Measurements from ENCODE around the gene EHD2. TPM values are rescaled to one million over a fixed set of nuclear protein-coding genes. Genes with fewer than 3 reads are reported as not detected.
"Not testable (repeated sequence)": the region's sequence is repeated elsewhere in the genome, so short reads cannot be mapped to it uniquely, and the experiment has no call there.

EHD2 gene
- polyA plus RNA-seq (ENCODE audit: insufficient read length in 4 of 4), result 100 to 1,000 TPM in 1 of 4 donors, 10 to 100 TPM in 3; 32.1 to 106 (median 35.1) TPM

GRCh38 chr19:47713046-47714021, at the start of gene EHD2:
Gene EHD2, plus strand, starts transcription at chr19:47713422. Its CDS starts 3,191 bp downstream, at chr19:47716613.
- DNase-seq (ENCODE audit: low read depth in 4 of 4, low spot score in 3 of 4), result peak in 1 of 4 donors; percentile 29

GRCh38 chr19:47663435-47663910, 49.7 kb upstream of the EHD2 start:
- no peak for DNase-seq (ENCODE audit: low read depth in 4 of 4, low spot score in 3 of 4)

GRCh38 chr19:47663911-47664771, 49.1 kb upstream of the EHD2 start:
- no peak for DNase-seq (ENCODE audit: low read depth in 4 of 4, low spot score in 3 of 4)

GRCh38 chr19:47668556-47668955, 44.7 kb upstream of the EHD2 start:
- DNase-seq (ENCODE audit: low read depth in 4 of 4, low spot score in 3 of 4), result not testable (repeated sequence)

- no peak for DNase-seq (ENCODE audit: low read depth in 4 of 4, low spot score in 3 of 4)
Measured at GRCh38 chr19:47670736-47671135, 42.5 kb upstream of the EHD2 start.

GRCh38 chr19:47671499-47671898, 41.7 kb upstream of the EHD2 start:
- DNase-seq (ENCODE audit: low read depth in 4 of 4, low spot score in 3 of 4), result no peak

GRCh38 chr19:47673426-47673825, 39.8 kb upstream of the EHD2 start:
- DNase-seq (ENCODE audit: low read depth in 4 of 4, low spot score in 3 of 4), result no peak

GRCh38 chr19:47674548-47674947, 38.7 kb upstream of the EHD2 start:
- DNase-seq (ENCODE audit: low read depth in 4 of 4, low spot score in 3 of 4), result no peak

- DNase-seq (ENCODE audit: low read depth in 4 of 4, low spot score in 3 of 4), result no peak
Measured at GRCh38 chr19:47675271-47675670, 38.0 kb upstream of the EHD2 start.

GRCh38 chr19:47675859-47676258, 37.4 kb upstream of the EHD2 start:
- DNase-seq (ENCODE audit: low read depth in 4 of 4, low spot score in 3 of 4), result no peak

- DNase-seq (ENCODE audit: low read depth in 4 of 4, low spot score in 3 of 4), result no peak
Measured at GRCh38 chr19:47676811-47677210, 36.4 kb upstream of the EHD2 start.

- DNase-seq (ENCODE audit: low read depth in 4 of 4, low spot score in 3 of 4), result no peak
Measured at GRCh38 chr19:47679251-47679900, 33.8 kb upstream of the EHD2 start.

GRCh38 chr19:47679922-47680857, 33.0 kb upstream of the EHD2 start:
- DNase-seq (ENCODE audit: low read depth in 4 of 4, low spot score in 3 of 4), result no peak

- DNase-seq (ENCODE audit: low read depth in 4 of 4, low spot score in 3 of 4), result no peak
Measured at GRCh38 chr19:47680858-47681332, 32.3 kb upstream of the EHD2 start.

GRCh38 chr19:47681388-47681787, 31.8 kb upstream of the EHD2 start:
- DNase-seq (ENCODE audit: low read depth in 4 of 4, low spot score in 3 of 4), result no peak

- DNase-seq (ENCODE audit: low read depth in 4 of 4, low spot score in 3 of 4), result no peak
Measured at GRCh38 chr19:47681936-47682335, 31.3 kb upstream of the EHD2 start.

- DNase-seq (ENCODE audit: low read depth in 4 of 4, low spot score in 3 of 4), result no peak
Measured at GRCh38 chr19:47682939-47683338, 30.3 kb upstream of the EHD2 start.

GRCh38 chr19:47686679-47687450, 26.4 kb upstream of the EHD2 start:
- DNase-seq (ENCODE audit: low read depth in 4 of 4, low spot score in 3 of 4), result no peak

- no peak for DNase-seq (ENCODE audit: low read depth in 4 of 4, low spot score in 3 of 4)
Measured at GRCh38 chr19:47687906-47688305, 25.3 kb upstream of the EHD2 start.

Data from left renal pelvis (tissue), 4 donors.